Spleen (tissue), 7 donors: Measurements from ENCODE around the gene NECTIN3.

ENCODE experiments used
- POLR2A ChIP-seq, 3 donors: fragments of 450-650 bp; IDR thresholded peaks; one replicate each; pipeline ENCODE4 v1.5.1; 2017; ENCODE audit warnings: antibody characterized with exemption in 3 of 3, mild to moderate bottlenecking in 1 of 3
- POLR2AphosphoS5 ChIP-seq, 3 donors: sonication (generic); formaldehyde crosslinking; IDR thresholded peaks; one replicate each; pipeline ENCODE4 v1.5.1; 2017; ENCODE audit warnings: antibody characterized with exemption in 3 of 3
- TF ChIP-seq, protein P1 (sequence below), 11 experiments: fragments of 200-600 bp in 7 of 11; fragments of 450-650 bp in 4 of 11; sonication (generic) in 4 of 11; IDR thresholded peaks in 8 of 11; conservative IDR thresholded peaks in 3 of 11; 1 replicate in 7 of 11; 2 replicates in 4 of 11; pipeline versions ENCODE4 v1.4.0 to v1.8.0; 2016 to 2021; ENCODE audit warnings: antibody characterized with exemption in 11 of 11, inconsistent platforms in 4 of 11, mild to moderate bottlenecking in 1 of 11
- donor health status: DM: no; HTN: no; CAD: no; lungs with moderate emphysema.
- donor health status: DM: no; HTN: no; CAD: no.
- donor health status: DM: no; HTN: no; CAD: no.

DNA sequence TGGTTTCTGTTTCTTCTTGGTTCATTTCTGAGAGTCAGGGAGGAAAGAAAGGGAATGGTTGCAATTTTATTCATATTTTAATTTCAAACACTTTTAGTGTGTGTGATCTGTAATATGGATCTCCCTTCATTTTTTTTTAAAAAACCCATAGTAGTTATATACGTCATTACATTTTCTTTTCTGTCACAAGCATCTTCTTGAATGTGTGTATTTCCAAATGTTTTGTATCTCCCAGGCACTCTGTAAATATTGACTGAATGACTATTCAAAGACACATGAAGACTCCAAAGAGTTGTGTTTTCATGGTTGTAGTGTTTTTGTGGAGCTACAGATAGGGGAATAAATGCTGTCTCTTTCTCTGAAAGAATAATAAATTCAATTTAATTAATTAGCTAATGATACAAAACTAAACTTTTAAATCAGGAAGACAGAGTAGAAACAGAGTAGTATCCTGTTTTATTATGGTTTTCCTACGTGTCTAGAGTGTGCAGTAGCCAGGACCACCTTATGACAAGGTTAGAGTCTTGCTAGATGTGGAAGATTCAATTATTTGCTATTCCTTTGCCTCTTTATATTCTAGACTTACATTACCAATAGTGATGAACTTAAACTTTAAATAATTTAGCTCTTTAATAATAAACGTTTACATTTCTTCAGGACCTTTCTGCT is 35.5 kb downstream of the NECTIN3 start:
- TF ChIP-seq, protein P1, sequence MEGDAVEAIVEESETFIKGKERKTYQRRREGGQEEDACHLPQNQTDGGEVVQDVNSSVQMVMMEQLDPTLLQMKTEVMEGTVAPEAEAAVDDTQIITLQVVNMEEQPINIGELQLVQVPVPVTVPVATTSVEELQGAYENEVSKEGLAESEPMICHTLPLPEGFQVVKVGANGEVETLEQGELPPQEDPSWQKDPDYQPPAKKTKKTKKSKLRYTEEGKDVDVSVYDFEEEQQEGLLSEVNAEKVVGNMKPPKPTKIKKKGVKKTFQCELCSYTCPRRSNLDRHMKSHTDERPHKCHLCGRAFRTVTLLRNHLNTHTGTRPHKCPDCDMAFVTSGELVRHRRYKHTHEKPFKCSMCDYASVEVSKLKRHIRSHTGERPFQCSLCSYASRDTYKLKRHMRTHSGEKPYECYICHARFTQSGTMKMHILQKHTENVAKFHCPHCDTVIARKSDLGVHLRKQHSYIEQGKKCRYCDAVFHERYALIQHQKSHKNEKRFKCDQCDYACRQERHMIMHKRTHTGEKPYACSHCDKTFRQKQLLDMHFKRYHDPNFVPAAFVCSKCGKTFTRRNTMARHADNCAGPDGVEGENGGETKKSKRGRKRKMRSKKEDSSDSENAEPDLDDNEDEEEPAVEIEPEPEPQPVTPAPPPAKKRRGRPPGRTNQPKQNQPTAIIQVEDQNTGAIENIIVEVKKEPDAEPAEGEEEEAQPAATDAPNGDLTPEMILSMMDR (IDR thresholded peaks at IDR 0.05 in 8 of 11, conservative IDR thresholded peaks at IDR 0.05 in 3 of 11), result no peak
- no peak for TF ChIP-seq POLR2A (IDR thresholded peaks at IDR 0.05)
- no peak for TF ChIP-seq POLR2AphosphoS5 (IDR thresholded peaks at IDR 0.05)
